ENCODE results near the gene ZNF709. TPM values are rescaled to one million over a fixed set of nuclear protein-coding genes. Genes with fewer than 3 reads are reported as not detected.

The ZNF709 gene
- 5.1 and 6.7 TPM in 2 replicates for total RNA-seq

DNA sequence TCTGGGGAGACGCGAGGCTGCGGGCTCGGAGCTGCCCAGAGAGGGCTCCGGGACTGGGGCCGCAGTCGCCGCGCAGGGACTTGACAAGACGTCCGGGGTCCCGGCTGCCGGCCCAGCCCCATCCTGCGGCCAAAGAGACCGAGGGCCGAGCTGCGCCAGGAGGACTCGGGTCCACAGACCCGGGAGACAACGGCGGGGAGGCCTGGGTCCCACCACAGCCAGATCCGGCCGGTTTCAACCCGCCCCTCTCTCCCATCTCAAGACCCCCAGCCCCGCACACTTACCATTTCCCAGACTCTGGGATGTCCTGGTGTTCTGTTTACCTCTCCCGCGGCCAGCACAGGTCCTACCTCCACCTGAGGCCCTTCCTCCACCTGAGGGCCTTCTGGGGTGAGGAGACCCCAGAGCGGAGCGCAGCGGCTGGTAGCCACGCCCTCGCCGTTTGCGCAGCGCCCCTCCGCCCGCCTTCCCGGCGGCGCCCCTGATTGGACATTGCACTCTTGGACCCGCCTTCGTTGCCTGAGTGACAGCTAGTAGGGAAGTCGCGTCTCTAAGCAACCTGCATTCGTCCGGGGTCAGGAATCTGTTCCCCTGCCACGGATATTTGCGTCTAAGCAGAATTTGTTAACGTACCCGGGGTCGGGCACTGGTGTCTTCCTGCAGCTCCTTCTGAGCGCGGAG is at the start of gene ZNF709:
Gene ZNF709 (minus strand): TSS at position 446 of the 681 bp plus-strand sequence. CDS start 159 bp downstream, at position 287.

DNA sequence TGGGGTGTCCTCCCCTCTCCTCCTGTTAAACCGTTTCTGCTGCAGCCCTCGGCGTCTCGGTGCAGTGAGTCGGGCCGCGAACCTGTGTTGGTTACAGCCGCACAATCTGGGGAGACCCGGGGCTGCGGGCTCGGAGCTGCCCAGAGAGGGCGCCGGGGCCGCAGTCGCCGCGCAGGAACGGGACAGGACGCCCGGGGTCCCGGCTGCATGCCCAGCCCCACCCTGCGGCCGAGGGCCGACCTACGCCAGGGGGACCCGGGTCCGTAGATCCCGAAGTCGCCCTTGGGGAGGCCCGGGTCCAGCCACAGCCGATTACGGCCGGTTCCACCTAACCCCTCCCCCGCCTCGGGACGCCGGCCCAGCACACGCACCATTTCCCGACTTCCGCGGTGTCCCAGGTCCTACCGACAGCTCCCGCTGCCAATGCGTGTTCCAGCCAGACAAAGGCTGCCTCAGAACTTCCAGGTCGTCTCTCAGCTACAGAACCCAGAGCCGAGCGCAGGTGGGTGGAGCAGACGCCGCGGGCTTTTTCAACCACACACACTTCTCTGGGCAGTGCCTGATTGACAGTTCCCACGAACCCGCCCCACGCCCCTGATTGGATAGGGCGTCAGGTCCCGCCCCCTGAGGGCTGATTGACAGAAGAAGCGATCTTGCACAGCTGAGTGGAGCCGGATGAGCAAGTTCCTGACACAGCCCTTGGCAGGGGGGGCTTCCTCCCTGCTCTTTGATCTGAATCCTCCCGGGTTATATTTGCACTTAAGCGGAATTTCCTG is 43.9 kb downstream of the ZNF709 start, which contains the start of gene ZNF443:
Gene ZNF443 (minus strand): TSS at position 481 of the 776 bp plus-strand sequence. CDS start 107 bp downstream, at position 374.

Small RNA genes lying within 50 kb of the gene (small RNA-seq; reads per million reads assigned to genes)
- not detected for gene MTCO1P27
- not detected for gene PPIAP20

Other genes starting within 250 kb of the ZNF709 start
- gene ZNF44, start 189.9 kb downstream of the ZNF709 start, total RNA-seq = 8.0 and 16.9 TPM in 2 replicates
- 4.1 and 4.7 TPM in 2 replicates for gene ZNF563, start 151.2 kb downstream of the ZNF709 start, total RNA-seq
- gene ZNF442, start 119.1 kb downstream of the ZNF709 start, total RNA-seq = 2.8 and 5.1 TPM in 2 replicates
- gene ZNF799, start 83.5 kb downstream of the ZNF709 start, total RNA-seq = 4.9 and 5.1 TPM in 2 replicates
- 4.1 and 9.0 TPM in 2 replicates for gene ZNF443, start 43.8 kb downstream of the ZNF709 start, total RNA-seq
- gene ZNF564, start 66.7 kb upstream of the ZNF709 start, total RNA-seq = 8.7 and 12.6 TPM in 2 replicates
- 8.9 and 9.4 TPM in 2 replicates for gene ZNF490, start 126.0 kb upstream of the ZNF709 start, total RNA-seq
- 12.6 and 14.0 TPM in 2 replicates for gene ZNF791, start 126.1 kb upstream of the ZNF709 start, total RNA-seq
- gene MAN2B1, start 181.9 kb upstream of the ZNF709 start, total RNA-seq = 41.6 and 50.6 TPM in 2 replicates
- gene WDR83, start 182.0 kb upstream of the ZNF709 start, total RNA-seq = 9.0 and 9.1 TPM in 2 replicates
- gene DHPS, start 197.1 kb upstream of the ZNF709 start, total RNA-seq = 59.3 and 66.4 TPM in 2 replicates
- not detected in 2 replicates for gene GNG14, start 203.2 kb upstream of the ZNF709 start, total RNA-seq
- gene FBXW9, start 211.8 kb upstream of the ZNF709 start, total RNA-seq = 15.7 and 19.8 TPM in 2 replicates
- gene TNPO2, start 239.1 kb upstream of the ZNF709 start, total RNA-seq = 39.5 and 59.7 TPM in 2 replicates
- 111 and 226 TPM in 2 replicates for gene TRIR, start 249.9 kb upstream of the ZNF709 start, total RNA-seq